ENCODE data around the gene CEP63. TPM values are rescaled to one million over a fixed set of nuclear protein-coding genes. Genes with fewer than 3 reads are reported as not detected.

CEP63 gene
- 10 to 100 TPM; 21.3 to 25.9 TPM for total RNA-seq

GRCh38 chr3:134485718-134486576 is at the start of gene CEP63, which contains the start of gene ANAPC13:
TSS of gene CEP63 (plus strand) at chr3:134486057. CDS start at chr3:134495321, 9,264 bp downstream.
TSS of gene ANAPC13 (minus strand) at chr3:134485985. CDS start at chr3:134482904, 3,081 bp downstream.
- Mint-ChIP-seq H3K36me3 (ENCODE audit: low read depth) (peaks cover 28% of the 10 kb centered on the region), H3K9me3 (ENCODE audit: low read depth) (no peaks in the 10 kb centered on the region), H3K4me1 (peaks cover 47% of the 10 kb centered on the region), H3K27ac (peak within 1 kb of the TSS; percentile 98), H3K4me3 (peak within 1 kb of the TSS; percentile 92), H3K27me3 (no peaks in the 10 kb centered on the region)
- ChIA-PET POLR2A (interaction anchor here (0.6 to 1.1 kb wide), 4 partner anchors 11 to 913 kb away, joined by 3 to 6 read pairs (median 4); partner anchors contain the start of gene CDV3), CTCF (interaction anchor here (1.3 to 5.7 kb wide), 5 partner anchors 9 to 273 kb away, joined by 4 to 44 read pairs (median 11); no protein-coding TSS in a partner anchor)
- DNase-seq (peak; percentile 95), ATAC-seq (peak; percentile 86)
- intact Hi-C loops (cut with DNase I, micrococcal nuclease) = loop anchor here (1.0 to 10.0 kb wide), 14 partner anchors 236 to 1766 kb away; partner anchors contain the start of genes NPHP3 (in 2 of the 2), RYK (in 2 of the 2), SRPRB (in 2 of the 2) and MSL2 (in 1 of the 2)

GRCh38 chr3:134437211-134437752 is 48.6 kb upstream of the CEP63 start:
- intact Hi-C loops (cut with DNase I, micrococcal nuclease) = no loop called here
- Mint-ChIP-seq H3K27ac (no peak overlapping the region), H3K4me1 (no peaks in the 10 kb centered on the region), H3K27me3 (peaks cover 15% of the 10 kb centered on the region), H3K9me3 (ENCODE audit: low read depth) (no peaks in the 10 kb centered on the region), H3K36me3 (ENCODE audit: low read depth) (no peaks in the 10 kb centered on the region), H3K4me3 (no peak overlapping the region)
- POLR2A ChIA-PET = no interaction called here
- no peak for ATAC-seq
- DNase-seq = no peak
- CTCF ChIA-PET = interaction anchor here (1.1 to 1.5 kb wide), 2 partner anchors 30 to 41 kb away, joined by 3 to 4 read pairs; no protein-coding TSS in a partner anchor

DNA sequence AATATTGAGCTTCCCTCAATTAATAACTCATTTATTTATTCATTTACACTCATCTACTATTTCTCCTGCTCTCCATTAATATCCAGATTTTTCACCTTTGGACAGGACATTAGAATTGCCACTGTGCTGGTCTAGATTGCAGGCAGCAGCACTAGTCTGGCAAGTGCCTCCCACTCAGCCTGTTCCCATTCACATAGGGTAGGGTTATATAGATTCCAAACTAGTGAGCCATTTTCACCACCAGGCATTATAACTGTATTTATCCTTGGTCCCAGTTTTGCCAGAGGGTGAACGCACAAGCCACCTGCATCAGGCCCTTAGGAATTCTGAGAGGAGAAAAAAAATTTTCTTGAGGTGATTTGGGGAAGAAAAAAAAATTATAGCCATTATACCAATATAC is 44.5 kb upstream of the CEP63 start:
- Mint-ChIP-seq H3K27ac (no peak overlapping the region), H3K4me1 (no peaks in the 10 kb centered on the region), H3K9me3 (ENCODE audit: low read depth) (peaks cover 10% of the 10 kb centered on the region), H3K36me3 (ENCODE audit: low read depth) (peaks cover 2% of the 10 kb centered on the region), H3K27me3 (peaks cover 23% of the 10 kb centered on the region), H3K4me3 (no peak overlapping the region)
- intact Hi-C loops (cut with DNase I, micrococcal nuclease) = no loop called here
- DNase-seq (no peak), ATAC-seq (no peak)
- CTCF ChIA-PET = interaction anchor here (0.8 kb wide), 2 partner anchors 12 to 490 kb away, joined by 3 read pairs; no protein-coding TSS in a partner anchor
- POLR2A ChIA-PET = no interaction called here

DNA sequence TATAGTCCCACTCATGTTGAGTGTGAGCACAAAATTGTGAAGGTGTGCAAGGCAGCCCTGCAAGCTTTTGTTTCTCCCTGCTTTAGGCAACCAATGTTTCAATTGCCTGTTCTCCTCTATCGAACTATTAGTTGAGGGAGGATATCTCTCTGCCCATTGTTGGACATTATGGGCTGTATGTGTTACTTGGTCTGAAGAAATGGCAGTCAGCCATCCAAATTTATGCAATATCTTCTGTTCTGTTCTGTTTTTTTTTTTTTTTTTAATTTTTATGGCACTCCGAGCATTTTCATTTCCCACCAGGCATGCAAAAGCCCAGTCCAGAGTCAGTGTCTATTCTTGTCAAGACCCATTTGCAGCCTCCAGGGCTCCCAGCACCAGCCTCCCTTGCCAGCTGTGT is 44.0 kb upstream of the CEP63 start:
- Mint-ChIP-seq H3K4me3 (no peak overlapping the region), H3K4me1 (no peaks in the 10 kb centered on the region), H3K36me3 (ENCODE audit: low read depth) (peaks cover 2% of the 10 kb centered on the region), H3K9me3 (ENCODE audit: low read depth) (peaks cover 10% of the 10 kb centered on the region), H3K27me3 (peaks cover 24% of the 10 kb centered on the region), H3K27ac (no peak overlapping the region)
- CTCF ChIA-PET = interaction anchor here (0.8 kb wide), 1 partner anchor 12 kb away, joined by 3 read pairs; no protein-coding TSS in a partner anchor
- no peak for DNase-seq
- intact Hi-C loops (cut with DNase I, micrococcal nuclease) = no loop called here
- ATAC-seq = no peak
- POLR2A ChIA-PET = no interaction called here

DNA sequence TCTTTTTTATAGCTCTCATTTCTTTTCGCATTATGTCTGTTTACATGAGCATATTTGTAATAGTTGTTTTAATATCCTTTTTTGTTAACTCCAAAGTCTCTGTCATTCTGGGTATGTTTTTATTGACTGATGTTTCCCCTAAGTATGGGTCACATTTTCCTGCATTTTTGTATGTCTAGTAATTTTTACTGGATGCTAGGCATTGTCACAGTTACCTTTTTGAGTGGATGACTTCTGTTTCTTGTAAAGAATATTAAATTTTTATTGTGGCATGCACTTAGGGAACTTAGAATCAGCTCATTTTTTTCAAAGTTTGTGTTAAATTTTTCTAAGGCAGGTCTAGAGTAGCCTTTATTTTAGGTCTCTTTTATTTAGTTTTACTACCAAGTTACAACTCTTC is 40.8 kb upstream of the CEP63 start:
- Mint-ChIP-seq H3K27me3 (peaks cover 23% of the 10 kb centered on the region), H3K9me3 (ENCODE audit: low read depth) (peaks cover 10% of the 10 kb centered on the region), H3K4me1 (no peaks in the 10 kb centered on the region), H3K36me3 (ENCODE audit: low read depth) (peaks cover 2% of the 10 kb centered on the region), H3K27ac (no peak overlapping the region), H3K4me3 (no peak overlapping the region)
- intact Hi-C loops (cut with DNase I, micrococcal nuclease) = no loop called here
- ATAC-seq (no peak), DNase-seq (no peak)
- POLR2A ChIA-PET = no interaction called here
- CTCF ChIA-PET = interaction anchor here (1.0 to 2.3 kb wide), 4 partner anchors 10 to 257 kb away, joined by 3 to 12 read pairs (median 4); no protein-coding TSS in a partner anchor

- H3K9me3 Mint-ChIP-seq (ENCODE audit: low read depth) = peaks cover 10% of the 10 kb centered on the region
- peaks cover 23% of the 10 kb centered on the region for H3K27me3 Mint-ChIP-seq
- CTCF ChIA-PET = interaction anchor here (0.9 to 2.3 kb wide), 6 partner anchors 9 to 257 kb away, joined by 3 to 12 read pairs (median 4); no protein-coding TSS in a partner anchor
- intact Hi-C loops (cut with DNase I, micrococcal nuclease) = no loop called here
- POLR2A ChIA-PET = no interaction called here
- no peak overlapping the region for H3K4me3 Mint-ChIP-seq
- H3K4me1 Mint-ChIP-seq = no peaks in the 10 kb centered on the region
- ATAC-seq (no peak), DNase-seq (no peak)
- no peak overlapping the region for H3K27ac Mint-ChIP-seq
- peaks cover 2% of the 10 kb centered on the region for H3K36me3 Mint-ChIP-seq (ENCODE audit: low read depth)
Observed at GRCh38 chr3:134445636-134446035, 40.2 kb upstream of the CEP63 start.

GRCh38 chr3:134446800-134447199 is 39.1 kb upstream of the CEP63 start:
- Mint-ChIP-seq H3K4me1 (no peaks in the 10 kb centered on the region), H3K36me3 (ENCODE audit: low read depth) (peaks cover 2% of the 10 kb centered on the region), H3K27ac (no peak overlapping the region), H3K4me3 (no peak overlapping the region), H3K27me3 (peaks cover 18% of the 10 kb centered on the region), H3K9me3 (ENCODE audit: low read depth) (peaks cover 10% of the 10 kb centered on the region)
- intact Hi-C loops (cut with DNase I, micrococcal nuclease) = no loop called here
- ChIA-PET CTCF (interaction anchor here (0.9 to 2.3 kb wide), 2 partner anchors 33 to 139 kb away, joined by 3 to 12 read pairs; no protein-coding TSS in a partner anchor), POLR2A (no interaction called here)
- no peak for ATAC-seq
- no peak for DNase-seq

GRCh38 chr3:134447351-134447750 is 38.5 kb upstream of the CEP63 start:
- H3K4me3 Mint-ChIP-seq = no peak overlapping the region
- H3K27ac Mint-ChIP-seq = no peak overlapping the region
- H3K27me3 Mint-ChIP-seq = peaks cover 18% of the 10 kb centered on the region
- H3K36me3 Mint-ChIP-seq (ENCODE audit: low read depth) = peaks cover 2% of the 10 kb centered on the region
- POLR2A ChIA-PET = no interaction called here
- CTCF ChIA-PET = no interaction called here
- ATAC-seq = no peak
- H3K4me1 Mint-ChIP-seq = no peaks in the 10 kb centered on the region
- intact Hi-C loops (cut with DNase I, micrococcal nuclease) = no loop called here
- DNase-seq = no peak
- H3K9me3 Mint-ChIP-seq (ENCODE audit: low read depth) = peaks cover 10% of the 10 kb centered on the region

DNA sequence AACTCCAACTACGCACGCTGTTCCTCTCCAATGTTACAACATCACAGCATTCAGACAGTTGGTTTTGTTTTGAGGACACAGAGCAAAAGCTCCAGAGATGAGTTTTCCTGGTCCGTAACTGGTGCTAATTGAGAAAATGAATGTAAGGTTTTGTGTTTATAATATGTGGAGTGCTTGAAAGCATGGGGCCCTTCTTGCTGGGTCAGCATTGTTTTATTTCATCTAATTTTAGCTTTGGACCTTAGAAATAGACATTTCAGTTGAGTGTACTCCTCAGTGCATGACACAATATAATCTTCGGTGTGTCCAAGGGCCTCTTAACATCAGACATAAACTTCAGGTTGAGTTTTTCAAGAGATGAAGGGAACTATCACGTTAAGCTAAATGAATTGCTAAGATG is 37.2 kb upstream of the CEP63 start:
- H3K36me3 Mint-ChIP-seq (ENCODE audit: low read depth) = peaks cover 2% of the 10 kb centered on the region
- H3K4me1 Mint-ChIP-seq = no peaks in the 10 kb centered on the region
- CTCF ChIA-PET = interaction anchor here (1.1 kb wide), 1 partner anchor 141 kb away, joined by 4 read pairs; no protein-coding TSS in a partner anchor

GRCh38 chr3:134449277-134449676 is 36.6 kb upstream of the CEP63 start:
- Mint-ChIP-seq H3K4me3 (no peak overlapping the region), H3K36me3 (ENCODE audit: low read depth) (peaks cover 2% of the 10 kb centered on the region), H3K27me3 (peaks cover 18% of the 10 kb centered on the region), H3K27ac (no peak overlapping the region), H3K9me3 (ENCODE audit: low read depth) (peaks cover 10% of the 10 kb centered on the region), H3K4me1 (no peaks in the 10 kb centered on the region)
- CTCF ChIA-PET = interaction anchor here (1.1 kb wide), 1 partner anchor 142 kb away, joined by 4 read pairs; no protein-coding TSS in a partner anchor
- POLR2A ChIA-PET = no interaction called here
- DNase-seq (peak; percentile 27), ATAC-seq (no peak)
- intact Hi-C loops (cut with DNase I, micrococcal nuclease) = loop anchor here in 1 of 2 experiments (1.0 kb wide), 1 partner anchor 141 kb away; no protein-coding TSS in a partner anchor

More for the DNA sequence above, 37.2 kb upstream of the CEP63 start:
- Mint-ChIP-seq H3K27ac (no peak overlapping the region), H3K4me3 (no peak overlapping the region), H3K27me3 (peaks cover 18% of the 10 kb centered on the region), H3K9me3 (ENCODE audit: low read depth) (peaks cover 10% of the 10 kb centered on the region)
- ATAC-seq (no peak), DNase-seq (no peak)
- intact Hi-C loops (cut with DNase I, micrococcal nuclease) = loop anchor here in 1 of 2 experiments (1.0 kb wide), 1 partner anchor 140 kb away; no protein-coding TSS in a partner anchor
- POLR2A ChIA-PET = no interaction called here

DNA sequence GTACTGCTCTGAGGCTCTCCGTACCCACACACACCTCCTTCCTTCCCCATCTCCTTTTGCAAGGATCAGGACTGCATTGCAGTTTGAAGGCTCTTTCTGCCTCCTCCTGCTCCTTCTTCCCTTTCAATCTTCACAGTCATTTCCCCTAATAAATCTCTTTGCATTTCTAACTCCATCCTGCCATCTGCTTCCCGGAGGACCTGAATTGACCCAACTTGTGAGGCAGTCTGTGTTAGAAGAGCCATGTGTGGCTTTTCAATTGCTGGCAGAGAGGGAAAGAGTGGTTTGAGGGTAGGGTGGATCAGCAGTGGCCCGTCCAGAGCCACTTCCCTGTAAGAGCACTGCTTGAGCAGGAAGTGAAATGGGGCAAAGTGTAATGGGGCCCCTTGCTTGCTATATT is 35.9 kb upstream of the CEP63 start:
- no peaks in the 10 kb centered on the region for H3K4me1 Mint-ChIP-seq
- CTCF ChIA-PET = interaction anchor here (1.6 kb wide), 2 partner anchors 24 to 237 kb away, joined by 3 to 4 read pairs; no protein-coding TSS in a partner anchor
- intact Hi-C loops (cut with DNase I, micrococcal nuclease) = loop anchor here in 1 of 2 experiments (1.0 kb wide), 1 partner anchor 142 kb away; no protein-coding TSS in a partner anchor
- POLR2A ChIA-PET = no interaction called here
- H3K27ac Mint-ChIP-seq = no peak overlapping the region
- H3K4me3 Mint-ChIP-seq = no peak overlapping the region
- DNase-seq (no peak), ATAC-seq (no peak)
- peaks cover 15% of the 10 kb centered on the region for H3K27me3 Mint-ChIP-seq
- peaks cover 1% of the 10 kb centered on the region for H3K36me3 Mint-ChIP-seq (ENCODE audit: low read depth)
- H3K9me3 Mint-ChIP-seq (ENCODE audit: low read depth) = peaks cover 8% of the 10 kb centered on the region

Data from activated CD4-positive, alpha-beta T cell treated with anti-CD3 and anti-CD28 coated beads for 36 hours (primary cell).